ENCODE data around the gene PLD1.

DNA sequence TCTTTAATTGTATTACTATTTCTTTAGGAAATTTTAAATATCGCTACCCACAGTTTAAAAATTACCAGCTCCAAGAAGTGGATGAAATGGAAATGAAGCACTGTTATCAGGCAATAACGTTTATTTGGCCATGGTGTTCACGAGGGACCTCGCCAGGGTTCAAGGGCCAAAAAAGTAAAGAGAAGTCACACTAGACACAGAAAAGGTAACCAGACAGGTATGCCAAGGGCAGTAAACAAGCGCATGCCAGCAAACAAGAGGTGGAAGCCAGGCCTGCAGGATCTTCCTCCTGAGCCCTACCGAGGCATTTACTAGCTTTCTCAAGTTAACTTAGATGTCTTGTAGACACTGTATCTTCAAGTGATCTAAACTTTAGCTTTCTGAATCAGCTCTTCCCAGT lies 113.5 kb downstream of the PLD1 start:
- TF ChIP-seq, protein P1, sequence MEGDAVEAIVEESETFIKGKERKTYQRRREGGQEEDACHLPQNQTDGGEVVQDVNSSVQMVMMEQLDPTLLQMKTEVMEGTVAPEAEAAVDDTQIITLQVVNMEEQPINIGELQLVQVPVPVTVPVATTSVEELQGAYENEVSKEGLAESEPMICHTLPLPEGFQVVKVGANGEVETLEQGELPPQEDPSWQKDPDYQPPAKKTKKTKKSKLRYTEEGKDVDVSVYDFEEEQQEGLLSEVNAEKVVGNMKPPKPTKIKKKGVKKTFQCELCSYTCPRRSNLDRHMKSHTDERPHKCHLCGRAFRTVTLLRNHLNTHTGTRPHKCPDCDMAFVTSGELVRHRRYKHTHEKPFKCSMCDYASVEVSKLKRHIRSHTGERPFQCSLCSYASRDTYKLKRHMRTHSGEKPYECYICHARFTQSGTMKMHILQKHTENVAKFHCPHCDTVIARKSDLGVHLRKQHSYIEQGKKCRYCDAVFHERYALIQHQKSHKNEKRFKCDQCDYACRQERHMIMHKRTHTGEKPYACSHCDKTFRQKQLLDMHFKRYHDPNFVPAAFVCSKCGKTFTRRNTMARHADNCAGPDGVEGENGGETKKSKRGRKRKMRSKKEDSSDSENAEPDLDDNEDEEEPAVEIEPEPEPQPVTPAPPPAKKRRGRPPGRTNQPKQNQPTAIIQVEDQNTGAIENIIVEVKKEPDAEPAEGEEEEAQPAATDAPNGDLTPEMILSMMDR (IDR thresholded peaks at IDR 0.05) = no peak
- TF ChIP-seq POLR2AphosphoS5 (IDR thresholded peaks at IDR 0.05) (no peak), POLR2A (IDR thresholded peaks at IDR 0.05) (no peak)
